Vagina (tissue), 2 donors: Measurements from ENCODE around the gene THEM5. TPM values are rescaled to one million over a fixed set of nuclear protein-coding genes. Genes with fewer than 3 reads are reported as not detected.
"Not testable (repeated sequence)": the region's sequence is repeated elsewhere in the genome, so short reads cannot be mapped to it uniquely, and the experiment has no call there.

Experiments
- DNase-seq, 2 donors: peaks; one replicate each; pipeline ENCODE4 v3.0.0-alpha.2; 2017; ENCODE audit errors: extremely low spot score in 2 of 2
- H3K27ac ChIP-seq: fragments of 200-600 bp; sonication (generic); one replicate; pipeline ENCODE4 v1.5.1; 2019
- H3K27me3 ChIP-seq: fragments of 200-600 bp; sonication (generic); one replicate; pipeline ENCODE4 v1.5.1; 2019
- H3K36me3 ChIP-seq, 2 donors: fragments of 200-600 bp; sonication (generic); one replicate each; pipeline ENCODE4 v1.5.1; 2017 to 2019
- H3K4me1 ChIP-seq: fragments of 200-600 bp; sonication (generic); one replicate; pipeline ENCODE4 v1.5.1; 2019
- H3K4me3 ChIP-seq, 2 donors: fragments of 200-600 bp; sonication (generic); 1 replicate in 1 of 2; 2 replicates in 1 of 2; pipeline ENCODE4 v1.5.1; 2016 to 2019
- H3K9me3 ChIP-seq: fragments of 200-600 bp; sonication (generic); one replicate; pipeline ENCODE4 v1.5.1; 2019
- CTCF ChIP-seq, 3 experiments: fragments of 450-650 bp in 2 of 3; fragments of 200-600 bp in 1 of 3; sonication (generic) in 1 of 3; IDR thresholded peaks; one replicate each; pipeline ENCODE4 v1.5.1; 2017 to 2019; ENCODE audit warnings: antibody characterized with exemption in 3 of 3, mild to moderate bottlenecking in 2 of 3, moderate library complexity in 2 of 3
- POLR2A ChIP-seq, 2 donors: fragments of 450-650 bp; IDR thresholded peaks; one replicate each; pipeline ENCODE4 v1.6.1; 2017; ENCODE audit warnings: antibody characterized with exemption in 2 of 2, mild to moderate bottlenecking in 2 of 2, moderate library complexity in 2 of 2
- POLR2AphosphoS5 ChIP-seq, 2 donors: sonication (generic); formaldehyde crosslinking; IDR thresholded peaks; one replicate each; pipeline ENCODE4 v1.9.0; 2017; ENCODE audit warnings: antibody characterized with exemption in 2 of 2, mild to moderate bottlenecking in 2 of 2, low read depth in 1 of 2; ENCODE audit not compliant: insufficient read depth in 1 of 2
- intact Hi-C: fragments of 100-400 bp; cut with DNase I; formaldehyde crosslinking; loops from one replicate; pipeline ENCODE4 v1.15.1; 2023
- total RNA-seq: library from RNA; depleted of rRNA; stranded (reverse); fragments of >200 nt; gene quantifications from one replicate; pipeline ENCODE4 v1.2.3, GENCODE V29; 2016

Gene THEM5
- total RNA-seq, 1 donor from 2014 or later, result 0.98 TPM

- Histone ChIP-seq H3K4me1 (peaks cover 23% of the 10 kb centered on the region), H3K36me3 (no peaks in the 10 kb centered on the region), H3K4me3 (no peak overlapping the region), H3K27me3 (no peaks in the 10 kb centered on the region), H3K27ac (no peak overlapping the region), H3K9me3 (no peaks in the 10 kb centered on the region)
- intact Hi-C loops, result no loop called here
- peak in 1 of 2 donors; percentile 71 for DNase-seq
- TF ChIP-seq CTCF (IDR thresholded peaks at IDR 0.05), result no peak
- no peak for TF ChIP-seq POLR2AphosphoS5 (IDR thresholded peaks at IDR 0.05; ENCODE audit: insufficient read depth in 1 of 2, low read depth in 1 of 2)
- no peak for TF ChIP-seq POLR2A (IDR thresholded peaks at IDR 0.05)
These were observed 5.6 kb upstream of the THEM5 start for GRCh38 chr1:151858886-151859665.

GRCh38 chr1:151858030-151858746 is 4.7 kb upstream of the THEM5 start:
- no peak for TF ChIP-seq CTCF (IDR thresholded peaks at IDR 0.05)
- TF ChIP-seq POLR2AphosphoS5 (IDR thresholded peaks at IDR 0.05; ENCODE audit: insufficient read depth in 1 of 2, low read depth in 1 of 2), result no peak
- TF ChIP-seq POLR2A (IDR thresholded peaks at IDR 0.05), result no peak
- Histone ChIP-seq H3K27me3 (no peaks in the 10 kb centered on the region), H3K27ac (no peak overlapping the region), H3K9me3 (no peaks in the 10 kb centered on the region), H3K36me3 (no peaks in the 10 kb centered on the region), H3K4me3 (no peak overlapping the region), H3K4me1 (peaks cover 23% of the 10 kb centered on the region)
- DNase-seq, result peak in 1 of 2 donors; percentile 64
- intact Hi-C loops, result no loop called here

GRCh38 chr1:151855933-151856332 is 2.4 kb upstream of the THEM5 start:
- intact Hi-C loops, result no loop called here
- DNase-seq, result peak in 1 of 2 donors; percentile 2
- Histone ChIP-seq H3K27ac (no peak overlapping the region), H3K9me3 (no peaks in the 10 kb centered on the region), H3K27me3 (no peaks in the 10 kb centered on the region), H3K36me3 (no peaks in the 10 kb centered on the region), H3K4me1 (peaks cover 23% of the 10 kb centered on the region), H3K4me3 (peak overlapping the region in 1 of 2 donors; percentile 20)
- TF ChIP-seq POLR2A (IDR thresholded peaks at IDR 0.05), result no peak
- no peak for TF ChIP-seq CTCF (IDR thresholded peaks at IDR 0.05)
- TF ChIP-seq POLR2AphosphoS5 (IDR thresholded peaks at IDR 0.05; ENCODE audit: insufficient read depth in 1 of 2, low read depth in 1 of 2), result no peak

- H3K9me3 ChIP-seq, intact Hi-C loops, H3K36me3 ChIP-seq, H3K27ac ChIP-seq, H3K27me3 ChIP-seq: not testable (repeated sequence)
- H3K4me1 ChIP-seq, result peaks cover 23% of the 10 kb centered on the region
- H3K4me3 ChIP-seq, result peak overlapping the region in 1 of 2 donors; percentile 20
- DNase-seq, result peak in 1 of 2 donors; percentile 75
These were observed 2.0 kb upstream of the THEM5 start for GRCh38 chr1:151855516-151855915.

GRCh38 chr1:151854658-151855057 is 1.1 kb upstream of the THEM5 start:
- Histone ChIP-seq H3K27me3 (no peaks in the 10 kb centered on the region), H3K27ac (no peak overlapping the region), H3K4me1 (peaks cover 23% of the 10 kb centered on the region), H3K9me3 (no peaks in the 10 kb centered on the region), H3K36me3 (no peaks in the 10 kb centered on the region), H3K4me3 (no peak overlapping the region)
- intact Hi-C loops, result no loop called here
- DNase-seq, result peak in 1 of 2 donors; percentile 71
- TF ChIP-seq CTCF (IDR thresholded peaks at IDR 0.05) (no peak), POLR2A (IDR thresholded peaks at IDR 0.05) (no peak), POLR2AphosphoS5 (IDR thresholded peaks at IDR 0.05; ENCODE audit: insufficient read depth in 1 of 2, low read depth in 1 of 2) (no peak)
